ENCODE data around the gene TLCD1.

The TLCD1 gene

GRCh38 chr17:28688481-28688880, 37.6 kb downstream of the TLCD1 start:
- no peak for DNase-seq (ENCODE audit: low read depth in 1 of 2, low spot score in 1 of 2)

DNA sequence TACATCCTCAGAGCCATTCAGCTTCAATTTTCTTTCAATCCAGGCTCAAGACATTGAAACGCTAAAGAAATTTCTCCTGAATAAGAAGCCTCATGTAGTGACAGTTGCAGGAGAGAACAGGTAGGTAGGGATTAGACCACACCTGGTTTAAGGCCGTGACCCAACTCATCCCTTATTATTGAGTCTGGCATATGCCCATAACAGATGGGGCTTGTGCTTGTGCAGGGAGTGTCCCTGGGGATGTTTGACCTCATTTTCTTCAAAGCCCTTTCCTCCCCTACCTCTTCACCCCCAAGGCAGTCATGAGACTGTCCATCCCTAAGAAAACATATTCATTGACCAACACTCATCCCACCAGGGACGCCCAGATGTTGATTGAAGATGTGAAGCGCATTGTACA, 39.7 kb downstream of the TLCD1 start:
- no peak for DNase-seq (ENCODE audit: low read depth in 1 of 2, low spot score in 1 of 2)

GRCh38 chr17:28685366-28685765, 40.7 kb downstream of the TLCD1 start:
- DNase-seq (ENCODE audit: low read depth in 1 of 2, low spot score in 1 of 2), result no peak

DNA sequence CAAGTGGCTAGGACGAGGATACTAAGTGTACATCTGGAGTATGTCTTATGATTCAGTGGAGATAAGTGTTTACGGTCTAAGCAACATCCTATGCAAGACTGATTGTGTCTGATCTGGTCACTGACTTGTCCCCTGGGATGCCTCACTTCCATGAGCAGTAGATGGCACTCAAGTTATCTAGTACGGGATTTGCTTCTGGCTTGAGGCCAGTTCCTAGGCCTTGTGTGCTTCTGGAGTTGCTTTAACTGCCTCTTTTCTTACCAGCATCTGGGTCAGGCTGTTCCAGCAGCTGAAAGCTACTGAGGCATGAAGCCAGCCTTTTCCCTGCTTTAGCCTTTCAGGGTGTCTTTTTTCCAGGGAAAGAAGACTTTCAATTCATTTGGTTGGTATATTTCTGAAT, 41.1 kb downstream of the TLCD1 start:
- no peak for DNase-seq (ENCODE audit: low read depth in 1 of 2, low spot score in 1 of 2)

- no peak for DNase-seq (ENCODE audit: low read depth in 1 of 2, low spot score in 1 of 2)
Measured at GRCh38 chr17:28682655-28683054, 43.4 kb downstream of the TLCD1 start.

GRCh38 chr17:28675980-28676379, 50.1 kb downstream of the TLCD1 start:
- DNase-seq (ENCODE audit: low read depth in 1 of 2, low spot score in 1 of 2), result no peak

GRCh38 chr17:28675490-28675889, 50.5 kb downstream of the TLCD1 start:
- DNase-seq (ENCODE audit: low read depth in 1 of 2, low spot score in 1 of 2), result no peak

Measured in activated CD4-positive, alpha-beta T cell treated with anti-CD3 and anti-CD28 coated beads, Interleukin-2, amount 50 U/mL, for 24 hours (primary cell).